Kidney epithelial cell (primary cell): ENCODE measurements around the gene PRKAA1. TPM values are rescaled to one million over a fixed set of nuclear protein-coding genes. Genes with fewer than 3 reads are reported as not detected.
A peak's percentile ranks its signal among the peaks of the same experiment; 100 is the strongest.

ENCODE experiments used
- DNase-seq: peaks from one replicate; pipeline ENCODE4 v3.0.0-alpha.2; 2010; ENCODE audit warnings: low read depth
- H3K27me3 ChIP-seq: 2 replicates; pipeline ENCODE4 v1.6.0; 2011; ENCODE audit warnings: low read length; ENCODE audit not compliant: control insufficient read depth, insufficient read depth
- H3K36me3 ChIP-seq: 2 replicates; pipeline ENCODE4 v1.5.1; 2011; ENCODE audit warnings: low read length; ENCODE audit not compliant: control insufficient read depth, insufficient read depth
- H3K4me3 ChIP-seq: 2 replicates; pipeline ENCODE4 v1.5.1; 2011; ENCODE audit warnings: low read depth, mild to moderate bottlenecking, control low read depth, low read length
- CTCF ChIP-seq: IDR thresholded peaks from 2 replicates; pipeline ENCODE4 v1.5.1; 2011; ENCODE audit warnings: mild to moderate bottlenecking, moderate library complexity, low read length, control low read depth, inconsistent platforms; ENCODE audit not compliant: insufficient read depth, poor library complexity, severe bottlenecking
- total RNA-seq: library from RNA; depleted of rRNA; stranded (reverse); fragments of >200 nt; gene quantifications from 2 replicates; pipeline ENCODE4 v1.2.3, GENCODE V29; 2015

PRKAA1 gene
- total RNA-seq, 1 donor from 2014 or later: 46.6 TPM

GRCh38 chr5:40738502-40738901, 59.7 kb downstream of the PRKAA1 start:
- H3K4me3 ChIP-seq: no peak overlapping the region
- no peak for TF ChIP-seq CTCF
- no peaks in the 10 kb centered on the region for H3K36me3 ChIP-seq
- DNase-seq: no peak
- H3K27me3 ChIP-seq: no peaks in the 10 kb centered on the region

GRCh38 chr5:40736103-40736875, 61.9 kb downstream of the PRKAA1 start:
- TF ChIP-seq CTCF: peak; percentile 59
- Histone ChIP-seq H3K27me3 (no peaks in the 10 kb centered on the region), H3K4me3 (no peak overlapping the region), H3K36me3 (no peaks in the 10 kb centered on the region)
- DNase-seq: no peak

- Histone ChIP-seq H3K4me3 (no peak overlapping the region), H3K27me3 (no peaks in the 10 kb centered on the region), H3K36me3 (no peaks in the 10 kb centered on the region)
- DNase-seq: no peak
- TF ChIP-seq CTCF: no peak
These were observed 62.6 kb downstream of the PRKAA1 start for GRCh38 chr5:40735609-40736008.

- H3K27me3 ChIP-seq: no peaks in the 10 kb centered on the region
- H3K36me3 ChIP-seq: no peaks in the 10 kb centered on the region
- TF ChIP-seq CTCF: no peak
- no peak overlapping the region for H3K4me3 ChIP-seq
- no peak for DNase-seq
These were observed 63.2 kb downstream of the PRKAA1 start for GRCh38 chr5:40734986-40735385.

- H3K36me3 ChIP-seq: no peaks in the 10 kb centered on the region
- H3K4me3 ChIP-seq: no peak overlapping the region
- DNase-seq: no peak
- TF ChIP-seq CTCF: no peak
- no peaks in the 10 kb centered on the region for H3K27me3 ChIP-seq
These were observed 64.2 kb downstream of the PRKAA1 start for GRCh38 chr5:40733879-40734563.
